Urothelium cell line (cell line): ENCODE data around the gene OLIG3.

Experiments used
- DNase-seq: peaks from one replicate; pipeline ENCODE4 v3.0.0; 2011; ENCODE audit warnings: low spot score, mixed read lengths
- FAIRE-seq: peaks from 2 replicates; lab custom pipeline; 2011; peaks lifted over from hg19 to GRCh38; lab: Jason Lieb, UNC

OLIG3 gene

GRCh38 chr6:137496909-137497720, 2.9 kb upstream of the OLIG3 start:
- FAIRE-seq (no peak), DNase-seq (no peak)

GRCh38 chr6:137496368-137496767, 2.2 kb upstream of the OLIG3 start:
- no peak for FAIRE-seq
- no peak for DNase-seq

GRCh38 chr6:137495703-137496336, 1.6 kb upstream of the OLIG3 start:
- DNase-seq, result no peak
- no peak for FAIRE-seq

- FAIRE-seq, result no peak
- no peak for DNase-seq
Observed at GRCh38 chr6:137494988-137495702, 951 bp upstream of the OLIG3 start.

- DNase-seq (no peak), FAIRE-seq (no peak)
Observed at GRCh38 chr6:137493218-137494038, 766 bp downstream of the OLIG3 start.

- FAIRE-seq (no peak), DNase-seq (no peak)
Observed at GRCh38 chr6:137492289-137493217, 1.6 kb downstream of the OLIG3 start.

- no peak for FAIRE-seq
- no peak for DNase-seq
Observed at GRCh38 chr6:137491478-137491877, 2.7 kb downstream of the OLIG3 start.

- DNase-seq, result no peak
- no peak for FAIRE-seq
Observed at GRCh38 chr6:137490961-137491360, 3.2 kb downstream of the OLIG3 start.

- no peak for DNase-seq
- FAIRE-seq, result no peak
Observed at GRCh38 chr6:137490006-137490905, 3.9 kb downstream of the OLIG3 start.

- DNase-seq (no peak), FAIRE-seq (no peak)
Observed at GRCh38 chr6:137489046-137490005, 4.9 kb downstream of the OLIG3 start.

GRCh38 chr6:137488150-137489045, 5.8 kb downstream of the OLIG3 start:
- no peak for DNase-seq
- FAIRE-seq, result no peak

- FAIRE-seq, result no peak
- no peak for DNase-seq
Observed at GRCh38 chr6:137487869-137488149, 6.4 kb downstream of the OLIG3 start.

GRCh38 chr6:137487181-137487868, 6.9 kb downstream of the OLIG3 start:
- DNase-seq (no peak), FAIRE-seq (no peak)

GRCh38 chr6:137486416-137486815, 7.8 kb downstream of the OLIG3 start:
- FAIRE-seq, result no peak
- no peak for DNase-seq

- no peak for DNase-seq
- no peak for FAIRE-seq
Observed at GRCh38 chr6:137480431-137480830, 13.8 kb downstream of the OLIG3 start.

- no peak for FAIRE-seq
- no peak for DNase-seq
Observed at GRCh38 chr6:137475103-137475502, 19.1 kb downstream of the OLIG3 start.
